ENCODE data around the gene PSAPL1.

GRCh38 chr4:7420661-7421040 is 14.1 kb downstream of the PSAPL1 start:
- no peak for TF ChIP-seq POLR2AphosphoS5 (IDR thresholded peaks at IDR 0.05; ENCODE audit: low read depth, low read length)
- no peak for TF ChIP-seq CTCF (IDR thresholded peaks at IDR 0.05; ENCODE audit: control extremely low read depth in 1 of 3, insufficient read depth in 1 of 3, low read depth in 1 of 3, low read length in 3 of 3)
- no peak for TF ChIP-seq EP300 (IDR thresholded peaks at IDR 0.05; ENCODE audit: borderline replicate concordance in 1 of 2, low read depth in 2 of 2, low read length in 2 of 2)
- no peak for TF ChIP-seq SIN3A (conservative IDR thresholded peaks at IDR 0.05 in 1 of 2, IDR thresholded peaks at IDR 0.05 in 1 of 2; ENCODE audit: low read depth in 1 of 2, low read length in 2 of 2)
- TF ChIP-seq HDAC6 (IDR thresholded peaks at IDR 0.05; ENCODE audit: low read depth, low read length): no peak
- no peak for TF ChIP-seq ATF2 (IDR thresholded peaks at IDR 0.05; ENCODE audit: low read length)
- no peak for TF ChIP-seq ZNF274 (IDR thresholded peaks at IDR 0.05; ENCODE audit: borderline replicate concordance, extremely low read depth, low read length)

Data from H1 (cell line).